Ishikawa (cell line): Measurements from ENCODE around the gene ST6GALNAC6.

ENCODE experiments used
- CEBPB ChIP-seq: IDR thresholded peaks from 2 replicates; pipeline ENCODE4 v1.6.1; 2012
- CREB1 ChIP-seq: IDR thresholded peaks from 2 replicates; pipeline ENCODE4 v1.6.1; 2012; ENCODE audit warnings: low read depth
- EGR1 ChIP-seq: IDR thresholded peaks from 2 replicates; pipeline ENCODE4 v1.6.1; 2012
- EP300 ChIP-seq: IDR thresholded peaks from 2 replicates; pipeline ENCODE4 v1.6.1; 2012; ENCODE audit warnings: borderline replicate concordance
- FOXM1 ChIP-seq: IDR thresholded peaks from 2 replicates; pipeline ENCODE4 v1.6.1; 2012; ENCODE audit warnings: low read depth, borderline replicate concordance
- MAX ChIP-seq: IDR thresholded peaks from 2 replicates; pipeline ENCODE4 v1.6.1; 2012
- NFIC ChIP-seq: IDR thresholded peaks from 2 replicates; pipeline ENCODE4 v1.6.1; 2012
- RAD21 ChIP-seq: IDR thresholded peaks from 2 replicates; pipeline ENCODE4 v1.6.1; 2012; ENCODE audit warnings: low read depth
- REST ChIP-seq: IDR thresholded peaks from 2 replicates; pipeline ENCODE4 v1.6.1; 2012; ENCODE audit warnings: low read depth, mild to moderate bottlenecking
- TAF1 ChIP-seq: IDR thresholded peaks from 2 replicates; pipeline ENCODE4 v1.6.1; 2012; ENCODE audit warnings: low read depth, mild to moderate bottlenecking
- TCF12 ChIP-seq: IDR thresholded peaks from 2 replicates; pipeline ENCODE4 v1.6.1; 2012; ENCODE audit warnings: low read depth
- TEAD4 ChIP-seq: IDR thresholded peaks from 2 replicates; pipeline ENCODE4 v1.6.1; 2012
- USF1 ChIP-seq: IDR thresholded peaks from 2 replicates; pipeline ENCODE4 v1.6.1; 2012
- YY1 ChIP-seq: IDR thresholded peaks from 2 replicates; pipeline ENCODE4 v1.6.1; 2012; ENCODE audit warnings: low read depth
- ZBTB7A ChIP-seq: IDR thresholded peaks from 2 replicates; pipeline ENCODE4 v1.6.1; 2012; ENCODE audit warnings: low read depth

ST6GALNAC6 gene

GRCh38 chr9:127905004-127905728 lies 5.8 kb upstream of the ST6GALNAC6 start:
- TF ChIP-seq REST, result no peak
- TF ChIP-seq NFIC, result no peak

- no peak for TF ChIP-seq CREB1
- no peak for TF ChIP-seq MAX
- TF ChIP-seq EP300, result no peak
- TF ChIP-seq CEBPB, result no peak
- no peak for TF ChIP-seq TCF12
- TF ChIP-seq NFIC, result no peak
- no peak for TF ChIP-seq TEAD4
- TF ChIP-seq FOXM1, result no peak
- no peak for TF ChIP-seq TAF1
- no peak for TF ChIP-seq YY1
- TF ChIP-seq USF1, result no peak
- TF ChIP-seq RAD21, result no peak
- TF ChIP-seq ZBTB7A, result no peak
- no peak for TF ChIP-seq EGR1
- no peak for TF ChIP-seq REST
Observed at GRCh38 chr9:127904561-127905003, 5.2 kb upstream of the ST6GALNAC6 start.

- TF ChIP-seq RAD21, result no peak
Observed at GRCh38 chr9:127903557-127904475, 4.4 kb upstream of the ST6GALNAC6 start.

GRCh38 chr9:127898433-127899127 lies 823 bp downstream of the ST6GALNAC6 start:
- no peak for TF ChIP-seq ZBTB7A
- no peak for TF ChIP-seq YY1
- no peak for TF ChIP-seq EGR1
- no peak for TF ChIP-seq RAD21
- no peak for TF ChIP-seq REST
- TF ChIP-seq EP300, result no peak
- no peak for TF ChIP-seq TCF12
- no peak for TF ChIP-seq TAF1
- no peak for TF ChIP-seq NFIC
- no peak for TF ChIP-seq CEBPB
- no peak for TF ChIP-seq FOXM1
- no peak; the same call in 1 of the 2 replicates for TF ChIP-seq MAX
- TF ChIP-seq CREB1, result no peak
- no peak for TF ChIP-seq TEAD4
- no peak for TF ChIP-seq USF1
